ENCODE results near the gene FAM20A. TPM values are rescaled to one million over a fixed set of nuclear protein-coding genes. Genes with fewer than 3 reads are reported as not detected.

Gene FAM20A
- total and polyA plus RNA-seq, 9 of the 15 experiments (the other 6 are each of a cell fraction or from before 2014, with no cell fraction given) = 0.07 TPM; not detected in 8

DNA sequence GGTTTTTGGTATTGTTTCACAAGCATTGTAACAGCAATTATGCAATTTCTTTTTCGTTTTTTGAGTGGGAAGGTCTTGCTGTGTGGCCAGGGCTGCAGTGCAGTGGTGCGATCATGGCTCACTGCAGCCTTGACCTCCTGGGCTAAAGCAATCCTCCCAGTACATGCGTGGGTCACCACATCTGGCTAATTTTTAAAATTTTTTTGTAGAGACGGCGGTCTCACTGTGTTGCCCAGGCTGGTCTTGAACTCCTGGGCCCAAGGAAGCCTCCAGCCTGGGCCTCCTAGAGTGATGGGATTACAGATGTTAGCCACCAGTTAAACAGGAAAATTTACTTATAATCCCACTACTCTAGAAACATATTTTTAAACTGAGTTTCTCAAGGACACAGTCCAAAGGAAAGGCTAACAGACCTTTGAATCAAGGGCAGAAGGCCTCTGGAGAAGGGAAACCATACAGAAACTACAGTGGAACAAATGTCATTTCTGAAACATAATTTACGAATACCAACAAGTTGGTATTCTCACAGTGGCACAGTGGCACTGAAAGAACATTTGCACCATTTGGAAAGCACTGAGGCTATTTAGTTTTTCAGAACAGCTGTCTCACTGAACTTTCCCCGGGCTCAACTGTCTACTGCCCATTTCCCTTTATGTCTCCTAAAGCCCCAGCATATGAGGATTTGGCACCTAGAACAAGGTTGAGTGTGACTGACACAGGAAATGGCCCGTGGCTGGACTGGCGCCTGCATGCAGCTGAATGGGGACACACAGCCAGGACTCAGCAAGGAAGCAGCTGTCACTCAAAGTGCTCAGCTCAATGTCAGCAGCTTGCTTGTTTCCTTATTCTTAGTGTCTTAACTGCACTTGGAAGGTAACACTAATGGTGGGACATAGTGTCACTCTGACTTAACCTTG is 91.8 kb downstream of the FAM20A start (continued):
- no peak for TF ChIP-seq NCOA2 (IDR thresholded peaks at IDR 0.05; ENCODE audit: partially characterized antibody in 2 of 2)
- TF ChIP-seq, protein P1, sequence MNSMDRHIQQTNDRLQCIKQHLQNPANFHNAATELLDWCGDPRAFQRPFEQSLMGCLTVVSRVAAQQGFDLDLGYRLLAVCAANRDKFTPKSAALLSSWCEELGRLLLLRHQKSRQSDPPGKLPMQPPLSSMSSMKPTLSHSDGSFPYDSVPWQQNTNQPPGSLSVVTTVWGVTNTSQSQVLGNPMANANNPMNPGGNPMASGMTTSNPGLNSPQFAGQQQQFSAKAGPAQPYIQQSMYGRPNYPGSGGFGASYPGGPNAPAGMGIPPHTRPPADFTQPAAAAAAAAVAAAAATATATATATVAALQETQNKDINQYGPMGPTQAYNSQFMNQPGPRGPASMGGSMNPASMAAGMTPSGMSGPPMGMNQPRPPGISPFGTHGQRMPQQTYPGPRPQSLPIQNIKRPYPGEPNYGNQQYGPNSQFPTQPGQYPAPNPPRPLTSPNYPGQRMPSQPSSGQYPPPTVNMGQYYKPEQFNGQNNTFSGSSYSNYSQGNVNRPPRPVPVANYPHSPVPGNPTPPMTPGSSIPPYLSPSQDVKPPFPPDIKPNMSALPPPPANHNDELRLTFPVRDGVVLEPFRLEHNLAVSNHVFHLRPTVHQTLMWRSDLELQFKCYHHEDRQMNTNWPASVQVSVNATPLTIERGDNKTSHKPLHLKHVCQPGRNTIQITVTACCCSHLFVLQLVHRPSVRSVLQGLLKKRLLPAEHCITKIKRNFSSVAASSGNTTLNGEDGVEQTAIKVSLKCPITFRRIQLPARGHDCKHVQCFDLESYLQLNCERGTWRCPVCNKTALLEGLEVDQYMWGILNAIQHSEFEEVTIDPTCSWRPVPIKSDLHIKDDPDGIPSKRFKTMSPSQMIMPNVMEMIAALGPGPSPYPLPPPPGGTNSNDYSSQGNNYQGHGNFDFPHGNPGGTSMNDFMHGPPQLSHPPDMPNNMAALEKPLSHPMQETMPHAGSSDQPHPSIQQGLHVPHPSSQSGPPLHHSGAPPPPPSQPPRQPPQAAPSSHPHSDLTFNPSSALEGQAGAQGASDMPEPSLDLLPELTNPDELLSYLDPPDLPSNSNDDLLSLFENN (IDR thresholded peaks at IDR 0.05; ENCODE audit: low read depth in 2 of 2, low read length in 2 of 2) = no peak
- TF ChIP-seq SP2 (IDR thresholded peaks at IDR 0.05; ENCODE audit: extremely low read depth, low read depth, low read length, poor library complexity, severe bottlenecking) = no peak
- no peak for TF ChIP-seq ZNF143 (CRISPR knock-in tag; IDR thresholded peaks at IDR 0.05)
- TF ChIP-seq MITF (IDR thresholded peaks at IDR 0.05) = no peak
- TF ChIP-seq ERF (CRISPR knock-in tag; IDR thresholded peaks at IDR 0.05) = no peak
- TF ChIP-seq SMARCE1 (IDR thresholded peaks at IDR 0.05) = no peak
- TF ChIP-seq, protein P2, sequence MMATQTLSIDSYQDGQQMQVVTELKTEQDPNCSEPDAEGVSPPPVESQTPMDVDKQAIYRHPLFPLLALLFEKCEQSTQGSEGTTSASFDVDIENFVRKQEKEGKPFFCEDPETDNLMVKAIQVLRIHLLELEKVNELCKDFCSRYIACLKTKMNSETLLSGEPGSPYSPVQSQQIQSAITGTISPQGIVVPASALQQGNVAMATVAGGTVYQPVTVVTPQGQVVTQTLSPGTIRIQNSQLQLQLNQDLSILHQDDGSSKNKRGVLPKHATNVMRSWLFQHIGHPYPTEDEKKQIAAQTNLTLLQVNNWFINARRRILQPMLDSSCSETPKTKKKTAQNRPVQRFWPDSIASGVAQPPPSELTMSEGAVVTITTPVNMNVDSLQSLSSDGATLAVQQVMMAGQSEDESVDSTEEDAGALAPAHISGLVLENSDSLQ (IDR thresholded peaks at IDR 0.05) = peak; percentile 93
- no peak for TF ChIP-seq ZNF551 (CRISPR knock-in tag; IDR thresholded peaks at IDR 0.05)
- TF ChIP-seq ATF7 (IDR thresholded peaks at IDR 0.05) = no peak
- TF ChIP-seq MEIS2 (IDR thresholded peaks at IDR 0.05; ENCODE audit: partially characterized antibody) = peak; percentile 54
- no peak for TF ChIP-seq KLF1 (tag; IDR thresholded peaks at IDR 0.05)
- no peak for TF ChIP-seq BDP1 (IDR thresholded peaks at IDR 0.05; ENCODE audit: insufficient read depth, insufficient read length)
- TF ChIP-seq NR2C2 (CRISPR knock-in tag; IDR thresholded peaks at IDR 0.05) = no peak
- TF ChIP-seq NR2C2 (tag; IDR thresholded peaks at IDR 0.05) = 0 out of 2 replicates have a peak, but pooled peaks have one; percentile 16
- TF ChIP-seq, protein P3, sequence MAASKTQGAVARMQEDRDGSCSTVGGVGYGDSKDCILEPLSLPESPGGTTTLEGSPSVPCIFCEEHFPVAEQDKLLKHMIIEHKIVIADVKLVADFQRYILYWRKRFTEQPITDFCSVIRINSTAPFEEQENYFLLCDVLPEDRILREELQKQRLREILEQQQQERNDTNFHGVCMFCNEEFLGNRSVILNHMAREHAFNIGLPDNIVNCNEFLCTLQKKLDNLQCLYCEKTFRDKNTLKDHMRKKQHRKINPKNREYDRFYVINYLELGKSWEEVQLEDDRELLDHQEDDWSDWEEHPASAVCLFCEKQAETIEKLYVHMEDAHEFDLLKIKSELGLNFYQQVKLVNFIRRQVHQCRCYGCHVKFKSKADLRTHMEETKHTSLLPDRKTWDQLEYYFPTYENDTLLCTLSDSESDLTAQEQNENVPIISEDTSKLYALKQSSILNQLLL (CRISPR knock-in tag; IDR thresholded peaks at IDR 0.05; ENCODE audit: borderline replicate concordance) = no peak

Measured in K562 (cell line).